GM12878 (cell line): ENCODE data around the gene OSBPL5. TPM values are rescaled to one million over a fixed set of nuclear protein-coding genes. Genes with fewer than 3 reads are reported as not detected.

Experiments used
- CUX1 ChIP-seq: IDR thresholded peaks from 2 replicates; pipeline ENCODE4 v1.6.1; 2012; ENCODE audit warnings: improper control_type of control experiment, low read depth, low read length; ENCODE audit not compliant: insufficient replicate concordance
- HCFC1 ChIP-seq: fragments of 150-350 bp; IDR thresholded peaks from 2 replicates; pipeline ENCODE4 v1.6.1; 2014; ENCODE audit warnings: low read length
- IKZF1 ChIP-seq: fragments of 450-650 bp; conservative IDR thresholded peaks from 2 replicates; pipeline ENCODE4 v1.6.1; 2017; ENCODE audit warnings: antibody characterized with exemption, mild to moderate bottlenecking
- KLF5 ChIP-seq: fragments of 450-650 bp; IDR thresholded peaks from 2 replicates; pipeline ENCODE4 v1.6.1; 2014; ENCODE audit warnings: mild to moderate bottlenecking; ENCODE audit not compliant: partially characterized antibody
- RAD21 ChIP-seq: IDR thresholded peaks from 2 replicates; pipeline ENCODE4 v1.6.1; 2011; ENCODE audit warnings: mild to moderate bottlenecking, low read depth, low read length, moderate library complexity; ENCODE audit not compliant: insufficient read depth
- REST ChIP-seq: IDR thresholded peaks from 2 replicates; pipeline ENCODE4 v1.6.1; 2012; ENCODE audit warnings: mild to moderate bottlenecking, low read depth, low read length
- SUPT20H ChIP-seq: IDR thresholded peaks from 2 replicates; pipeline ENCODE4 v1.6.1; 2011; ENCODE audit warnings: low read depth, mild to moderate bottlenecking, low read length, moderate library complexity, borderline replicate concordance; ENCODE audit not compliant: control insufficient read depth
- ZNF24 ChIP-seq: fragments of 450-650 bp; IDR thresholded peaks from 2 replicates; pipeline ENCODE4 v1.6.1; 2017; ENCODE audit warnings: antibody characterized with exemption, mild to moderate bottlenecking
- ZZZ3 ChIP-seq: IDR thresholded peaks from 2 replicates; pipeline ENCODE4 v1.6.1; 2011; ENCODE audit warnings: low read depth; ENCODE audit not compliant: control insufficient read depth, insufficient read length
- polyA plus RNA-seq, 11 experiments: library from polyadenylated mRNA; depleted of rRNA in 4 of 11; unstranded in 6 of 11; stranded (reverse) in 5 of 11; fragments of >200 nt; fragmentation: Nextera tagmentation in 4 of 11; fragmentation: Illumina TruSeq in 1 of 11; extraction: Ambion mirVana in 4 of 11; extraction: Trizol in 1 of 11; gene quantifications; 1 replicate in 1 of 11; 2 replicates in 10 of 11; pipeline versions ENCODE4 v1.2.1 to v1.2.3, GENCODE V29; 2011 to 2016; ENCODE audit warnings: inconsistent platforms in 2 of 11, missing spikeins in 2 of 11, low read depth in 1 of 11
- total RNA-seq, 4 experiments: library from RNA; depleted of rRNA in 3 of 4; stranded (reverse); fragments of >200 nt in 3 of 4; fragmentation: Illumina TruSeq in 1 of 4; extraction: Trizol in 1 of 4; gene quantifications; 2 replicates each; pipeline versions ENCODE4 v1.2.1 to v1.2.3, GENCODE V29; 2013 to 2021

OSBPL5 gene
- total and polyA plus RNA-seq, 10 of the 15 experiments (the other 5 are each of a cell fraction or from before 2014, with no cell fraction given), result not detected

- TF ChIP-seq REST (no peak), HCFC1 (0 out of 2 replicates have a peak, but pooled peaks have one; percentile 35), ZNF24 (no peak), CUX1 (no peak), KLF5 (no peak), IKZF1 (peak; percentile 50; the same call in 1 of the 2 replicates), SUPT20H (no peak), RAD21 (peak; percentile 85), ZZZ3 (no peak)
These were observed 73.1 kb downstream of the OSBPL5 start (continued) for GRCh38 chr11:3091846-3092602.
